ENCODE measurements around the gene SULT4A1. TPM values are rescaled to one million over a fixed set of nuclear protein-coding genes. Genes with fewer than 3 reads are reported as not detected.
A peak's percentile ranks its signal among the peaks of the same experiment; 100 is the strongest.
"Not testable (repeated sequence)": the region's sequence is repeated elsewhere in the genome, so short reads cannot be mapped to it uniquely, and the experiment has no call there.

SULT4A1 gene
- 5.5 and 9.5 TPM in 2 replicates for total RNA-seq (2014; rRNA removed; shearing (Covaris generic))

GRCh38 chr22:43862074-43862881, at the start of gene SULT4A1:
Gene SULT4A1, minus strand, starts transcription at chr22:43862513. Its CDS starts 131 bp downstream, at chr22:43862382.
- peak; percentile 64 for DNase-seq (ENCODE audit: low spot score)
- in situ Hi-C loops (cut with HindIII; ENCODE audit: low sequenced_read_pairs): no loop called here

- in situ Hi-C loops (cut with HindIII; ENCODE audit: low sequenced_read_pairs): no loop called here
Measured at GRCh38 chr22:43911351-43911750, 49.0 kb upstream of the SULT4A1 start.

DNA sequence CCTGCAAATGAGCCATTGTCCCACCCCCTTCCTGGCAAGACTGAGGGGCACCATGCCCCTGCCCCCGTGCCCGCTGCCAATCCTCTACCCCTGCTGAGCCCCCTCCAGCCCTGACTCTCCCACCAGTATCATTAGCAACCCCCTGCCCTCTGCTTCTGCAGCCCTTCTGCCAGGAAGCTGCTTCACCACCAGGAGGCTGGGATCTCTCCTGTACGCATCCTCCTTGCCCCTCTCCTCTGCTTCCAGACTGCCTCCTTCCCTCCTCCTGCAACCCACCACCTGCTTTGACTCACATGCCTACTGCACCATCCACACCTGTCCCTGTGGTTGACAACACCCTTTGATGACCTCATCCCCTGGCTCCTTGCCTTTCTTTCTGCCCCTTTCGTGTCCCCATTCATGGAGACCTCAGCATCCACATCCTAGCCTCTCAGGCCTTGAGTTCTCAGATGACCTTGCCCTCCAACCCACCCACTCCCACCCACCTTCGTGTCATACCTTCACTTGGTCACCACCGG, 47.9 kb upstream of the SULT4A1 start:
- in situ Hi-C loops (cut with HindIII; ENCODE audit: low sequenced_read_pairs): no loop called here
- no peak for DNase-seq (ENCODE audit: low spot score)

More at GRCh38 chr22:43911351-43911750, 49.0 kb upstream of the SULT4A1 start:
- no peak for DNase-seq (ENCODE audit: low spot score)

DNA sequence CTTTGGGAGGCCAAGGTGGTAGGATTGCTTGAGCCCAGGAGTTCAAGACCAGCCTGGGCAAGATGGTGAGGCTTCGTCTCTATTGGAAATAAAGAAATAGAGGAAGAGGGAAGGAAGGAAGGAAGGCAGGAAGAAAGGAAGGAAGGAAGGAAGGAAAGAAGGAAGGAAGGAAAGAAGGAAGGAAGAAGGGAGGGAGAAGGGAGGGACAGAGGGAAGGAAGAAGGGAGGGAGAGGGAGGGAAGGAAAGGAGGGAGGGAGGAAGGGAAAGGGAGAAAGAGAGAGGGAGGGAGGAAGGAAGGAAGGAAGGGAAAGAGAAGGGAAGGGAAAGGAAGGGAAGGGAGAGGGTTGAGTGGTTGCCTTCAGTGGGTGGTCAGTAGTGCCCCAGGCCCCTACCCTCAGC, 47.4 kb upstream of the SULT4A1 start:
- DNase-seq (ENCODE audit: low spot score): no peak
- in situ Hi-C loops (cut with HindIII; ENCODE audit: low sequenced_read_pairs): no loop called here

DNA sequence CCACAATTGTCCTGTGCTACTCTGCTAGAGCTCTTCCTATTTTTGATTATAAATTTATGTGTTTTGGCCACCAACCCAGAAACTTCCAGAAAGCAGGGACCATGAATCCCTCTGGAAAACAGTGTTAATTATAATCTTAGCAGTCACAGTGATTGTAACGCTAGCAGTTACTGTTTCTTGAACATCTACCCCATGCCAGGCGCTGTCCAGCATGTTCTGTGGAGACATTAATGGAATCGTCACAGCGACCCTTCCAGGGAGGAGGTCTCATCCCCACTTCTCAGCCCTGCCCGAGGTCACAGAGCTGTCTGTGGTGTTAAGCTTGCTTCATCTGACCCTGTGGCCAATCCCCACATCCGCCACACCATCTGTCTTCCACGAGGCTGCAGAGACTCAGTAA, 43.4 kb upstream of the SULT4A1 start:
- no peak for DNase-seq (ENCODE audit: low spot score)
- in situ Hi-C loops (cut with HindIII; ENCODE audit: low sequenced_read_pairs): no loop called here

- in situ Hi-C loops (cut with HindIII; ENCODE audit: low sequenced_read_pairs); DNase-seq (ENCODE audit: low spot score): not testable (repeated sequence)
Measured at GRCh38 chr22:43904412-43904811, 42.1 kb upstream of the SULT4A1 start.

- in situ Hi-C loops (cut with HindIII; ENCODE audit: low sequenced_read_pairs); DNase-seq (ENCODE audit: low spot score): not testable (repeated sequence)
Measured at GRCh38 chr22:43903033-43903432, 40.7 kb upstream of the SULT4A1 start.

GRCh38 chr22:43901976-43902643, 39.8 kb upstream of the SULT4A1 start:
- in situ Hi-C loops (cut with HindIII; ENCODE audit: low sequenced_read_pairs): no loop called here
- no peak for DNase-seq (ENCODE audit: low spot score)

DNA sequence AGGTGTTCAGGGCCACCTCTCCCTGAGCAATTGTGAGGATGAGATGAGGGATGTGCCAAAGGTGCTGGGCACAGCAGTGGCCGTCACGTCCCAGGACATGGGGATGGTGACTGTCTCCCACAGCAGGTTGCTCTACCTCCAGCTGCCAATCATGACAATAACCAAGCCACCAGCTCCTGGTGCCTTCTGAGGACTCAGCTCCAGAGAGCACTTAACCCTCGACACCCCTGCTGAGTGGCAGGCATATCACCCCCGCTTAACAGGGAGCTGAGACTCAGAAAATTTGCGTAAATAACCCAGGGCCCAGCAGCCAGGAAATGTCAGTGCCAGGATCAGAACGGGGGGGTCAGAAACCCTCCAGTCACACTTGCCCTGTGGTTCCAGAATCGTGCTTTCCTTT, 37.9 kb upstream of the SULT4A1 start:
- in situ Hi-C loops (cut with HindIII; ENCODE audit: low sequenced_read_pairs): no loop called here
- no peak for DNase-seq (ENCODE audit: low spot score)

- no peak for DNase-seq (ENCODE audit: low spot score)
- in situ Hi-C loops (cut with HindIII; ENCODE audit: low sequenced_read_pairs): no loop called here
Measured at GRCh38 chr22:43897751-43898261, 35.5 kb upstream of the SULT4A1 start.

- no peak for DNase-seq (ENCODE audit: low spot score)
- in situ Hi-C loops (cut with HindIII; ENCODE audit: low sequenced_read_pairs): no loop called here
Measured at GRCh38 chr22:43895986-43896645, 33.8 kb upstream of the SULT4A1 start.

DNA sequence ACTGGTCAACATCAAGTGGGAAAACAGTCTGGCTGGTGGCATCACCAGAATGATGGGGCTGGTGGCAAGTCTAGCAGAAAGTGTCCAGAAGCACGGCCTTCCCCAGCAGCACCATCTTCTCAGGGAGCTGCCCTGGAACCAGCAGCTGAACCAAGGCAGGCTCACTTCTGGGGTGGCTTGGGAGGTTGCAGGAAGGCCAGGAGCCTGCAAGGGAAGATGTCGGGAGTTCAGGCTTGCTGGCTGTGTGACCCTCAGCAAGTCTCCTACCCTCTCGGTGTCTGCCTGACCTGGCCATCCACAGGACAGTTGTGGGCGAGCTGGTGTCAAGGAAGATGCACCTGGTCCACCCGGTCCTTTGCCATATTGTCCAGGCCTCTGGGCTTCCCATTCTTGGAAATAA, 31.8 kb upstream of the SULT4A1 start:
- no peak for DNase-seq (ENCODE audit: low spot score)
- in situ Hi-C loops (cut with HindIII; ENCODE audit: low sequenced_read_pairs): no loop called here

GRCh38 chr22:43893266-43893665, 31.0 kb upstream of the SULT4A1 start:
- DNase-seq (ENCODE audit: low spot score): no peak
- in situ Hi-C loops (cut with HindIII; ENCODE audit: low sequenced_read_pairs): no loop called here

DNA sequence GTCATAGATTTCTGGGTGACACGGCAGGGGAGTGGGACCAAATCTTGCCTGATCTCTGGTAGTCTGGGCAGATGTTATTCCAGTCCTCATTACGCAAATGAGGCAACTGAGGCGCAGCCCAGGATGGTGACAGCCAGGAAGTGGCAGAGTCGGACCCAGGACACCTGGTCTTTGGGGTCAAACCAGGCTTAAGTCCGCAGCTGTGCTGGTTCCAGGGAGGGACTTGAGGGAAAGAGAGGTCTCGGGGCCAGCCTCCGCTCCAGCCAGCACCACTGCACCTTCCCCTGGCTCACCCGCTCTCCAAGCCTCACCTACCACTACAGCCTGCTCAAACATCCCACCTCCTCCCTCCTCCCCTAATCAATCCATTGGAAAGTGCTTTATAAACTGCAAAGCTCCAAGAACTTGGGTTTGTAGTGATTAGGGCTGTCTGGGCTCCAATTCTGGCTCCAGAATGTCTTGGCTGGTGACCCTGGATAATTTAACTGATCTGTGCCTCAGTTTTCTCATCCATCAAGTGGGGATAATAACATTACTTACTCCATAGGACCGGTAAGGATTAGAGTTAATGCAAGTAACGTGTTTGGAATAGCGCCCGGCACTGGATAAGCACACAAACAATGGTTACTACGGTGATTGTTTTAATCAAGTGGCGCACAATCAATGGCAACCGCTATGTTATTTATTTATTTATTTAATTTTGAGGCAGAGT, 30.0 kb upstream of the SULT4A1 start:
- DNase-seq (ENCODE audit: low spot score): no peak
- in situ Hi-C loops (cut with HindIII; ENCODE audit: low sequenced_read_pairs): no loop called here

- DNase-seq (ENCODE audit: low spot score): no peak
- in situ Hi-C loops (cut with HindIII; ENCODE audit: low sequenced_read_pairs): no loop called here
Measured at GRCh38 chr22:43891360-43892182, 29.3 kb upstream of the SULT4A1 start, which contains the start of gene PNPLA5. Gene PNPLA5, minus strand, starts transcription at chr22:43892013. Its CDS starts 133 bp downstream, at chr22:43891880.

DNA sequence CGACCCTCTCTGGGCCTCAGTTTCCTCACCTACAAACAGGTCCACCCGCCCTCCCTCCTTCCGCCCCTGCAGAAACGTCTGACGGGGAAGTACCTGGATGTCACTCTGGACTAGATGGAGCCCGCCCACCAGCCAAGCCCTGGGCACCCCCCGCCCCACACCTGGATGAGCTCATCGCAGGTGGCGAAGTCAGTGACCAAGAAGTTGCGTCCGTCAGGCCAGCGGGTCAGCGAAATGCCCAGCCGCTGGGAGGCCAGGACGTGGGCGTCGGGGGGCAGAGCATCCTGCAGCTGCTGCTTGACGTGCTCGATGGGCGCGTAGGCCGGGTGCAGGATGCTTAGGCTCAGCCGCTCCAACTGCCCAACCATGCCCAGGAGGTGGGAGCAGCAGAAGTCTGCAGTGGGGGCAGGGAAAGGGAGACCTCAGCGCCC, 28.6 kb upstream of the SULT4A1 start:
- in situ Hi-C loops (cut with HindIII; ENCODE audit: low sequenced_read_pairs): no loop called here
- DNase-seq (ENCODE audit: low spot score): no peak

GRCh38 chr22:43889860-43890253, 27.5 kb upstream of the SULT4A1 start:
- peak; percentile 6 for DNase-seq (ENCODE audit: low spot score)
- in situ Hi-C loops (cut with HindIII; ENCODE audit: low sequenced_read_pairs): no loop called here

DNA sequence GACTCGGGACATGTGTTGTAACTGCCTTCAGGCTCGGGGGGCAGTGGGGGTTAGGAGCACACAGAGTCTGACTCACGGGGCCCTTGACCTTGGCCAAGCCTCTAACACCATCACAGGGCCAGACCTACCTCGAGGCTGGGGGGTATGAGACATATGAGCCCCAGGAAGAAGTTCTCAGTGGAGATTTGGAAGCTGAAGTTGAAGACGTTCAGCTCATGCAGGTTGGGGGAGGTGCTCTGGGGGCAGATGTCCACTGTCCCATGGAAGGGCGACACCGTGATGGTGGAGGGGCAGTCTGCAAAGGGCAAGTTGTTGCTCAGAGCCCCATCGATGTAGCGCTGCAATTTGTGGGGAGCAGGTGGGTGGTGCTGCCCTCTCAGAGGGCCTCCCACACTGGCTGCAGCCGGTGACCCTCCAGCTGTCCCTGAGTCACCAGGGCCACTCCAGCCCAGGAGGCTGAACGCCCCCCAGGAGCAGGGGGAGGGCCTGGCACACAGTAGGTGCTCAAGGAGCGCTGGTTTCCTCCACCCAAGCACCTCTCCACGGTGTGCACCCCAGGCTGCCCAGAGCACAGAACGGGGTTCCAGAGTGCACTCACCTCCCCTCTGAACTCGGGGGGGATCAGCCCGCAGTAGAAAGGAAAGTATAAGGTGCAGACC, 27.0 kb upstream of the SULT4A1 start:
- no peak for DNase-seq (ENCODE audit: low spot score)
- in situ Hi-C loops (cut with HindIII; ENCODE audit: low sequenced_read_pairs): no loop called here
